Stimulated activated CD8-positive, alpha-beta memory T cell treated with anti-CD3 and anti-CD28 coated beads, Interleukin-12 subunit alpha, Interleukin-12 subunit beta, amount 100 ng/mL, for 24 hours (primary cell): ENCODE data around the gene SLC18A2.
"Not testable (repeated sequence)": the region's sequence is repeated elsewhere in the genome, so short reads cannot be mapped to it uniquely, and the experiment has no call there.

ENCODE experiments used
- DNase-seq: peaks from one replicate; pipeline ENCODE4 v3.0.0-alpha.2; 2020; ENCODE audit errors: extremely low read depth

SLC18A2 gene

GRCh38 chr10:117240621-117241529, at the start of gene SLC18A2:
TSS of gene SLC18A2 (plus strand) at chr10:117241114. CDS start at chr10:117241694, 580 bp downstream.
- DNase-seq = no peak

- no peak for DNase-seq
These were observed 43.7 kb upstream of the SLC18A2 start, which contains the start of gene KCNK18 for GRCh38 chr10:117197189-117197588. TSS of gene KCNK18 (plus strand) at chr10:117197489. CDS start at chr10:117197489, 0 bp downstream.

- DNase-seq = no peak
These were observed 42.8 kb upstream of the SLC18A2 start for GRCh38 chr10:117198088-117198487.

- DNase-seq = no peak
These were observed 39.1 kb upstream of the SLC18A2 start for GRCh38 chr10:117201826-117202225.

- no peak for DNase-seq
These were observed 36.6 kb upstream of the SLC18A2 start for GRCh38 chr10:117204316-117204715.

- no peak for DNase-seq
These were observed 28.7 kb upstream of the SLC18A2 start for GRCh38 chr10:117212176-117212575.

GRCh38 chr10:117214401-117214800, 26.5 kb upstream of the SLC18A2 start:
- DNase-seq = no peak

- DNase-seq = no peak
These were observed 25.8 kb upstream of the SLC18A2 start for GRCh38 chr10:117215079-117215478.

- no peak for DNase-seq
These were observed 24.9 kb upstream of the SLC18A2 start for GRCh38 chr10:117216028-117216427.

- DNase-seq = peak; percentile 25
These were observed 24.2 kb upstream of the SLC18A2 start for GRCh38 chr10:117216611-117217195.

- DNase-seq = no peak
These were observed 23.6 kb upstream of the SLC18A2 start for GRCh38 chr10:117217196-117217761.

GRCh38 chr10:117218654-117219053, 22.3 kb upstream of the SLC18A2 start:
- no peak for DNase-seq

- no peak for DNase-seq
These were observed 19.7 kb upstream of the SLC18A2 start for GRCh38 chr10:117221156-117221711.

- no peak for DNase-seq
These were observed 18.4 kb upstream of the SLC18A2 start for GRCh38 chr10:117222552-117222951.

- DNase-seq = no peak
These were observed 17.8 kb upstream of the SLC18A2 start for GRCh38 chr10:117222976-117223692.

- no peak for DNase-seq
These were observed 17.1 kb upstream of the SLC18A2 start for GRCh38 chr10:117223693-117224430.

- DNase-seq = no peak
These were observed 16.0 kb upstream of the SLC18A2 start for GRCh38 chr10:117224881-117225280.

- DNase-seq = no peak
These were observed 14.0 kb upstream of the SLC18A2 start for GRCh38 chr10:117226813-117227451.

- no peak for DNase-seq
These were observed 12.7 kb upstream of the SLC18A2 start for GRCh38 chr10:117228210-117228609.

- not testable (repeated sequence) for DNase-seq
These were observed 10.8 kb upstream of the SLC18A2 start for GRCh38 chr10:117230107-117230506.
